Activated CD8-positive, alpha-beta memory T cell treated with anti-CD3 and anti-CD28 coated beads, Interleukin-2, amount 50 U/mL, for 1 hour (primary cell): ENCODE data around the gene DHRS1.
"Not testable (repeated sequence)": the region's sequence is repeated elsewhere in the genome, so short reads cannot be mapped to it uniquely, and the experiment has no call there.

Source experiments
- DNase-seq: peaks from one replicate; pipeline ENCODE4 v3.0.0-alpha.2; 2020; ENCODE audit errors: extremely low read depth

The DHRS1 gene

DNA sequence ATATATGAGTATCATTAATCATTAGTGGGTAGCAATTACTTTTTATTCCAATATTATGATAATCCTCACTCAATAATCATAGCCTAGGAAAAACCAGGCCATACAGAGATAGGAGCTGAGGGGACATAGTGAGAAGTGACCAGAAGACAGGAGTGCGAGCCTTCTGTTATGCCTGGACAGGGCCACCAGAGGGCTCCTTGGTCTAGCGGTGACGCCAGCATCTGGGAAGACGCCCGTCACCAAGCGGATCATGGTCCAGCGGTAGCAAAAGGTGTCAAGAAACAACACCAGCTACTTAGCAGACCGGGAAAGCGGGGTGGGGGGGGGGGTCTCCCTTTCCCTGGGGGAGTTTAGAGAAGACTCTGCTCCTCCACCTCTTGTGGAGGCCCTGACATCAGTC, 28.3 kb upstream of the DHRS1 start:
- not testable (repeated sequence) for DNase-seq

DNA sequence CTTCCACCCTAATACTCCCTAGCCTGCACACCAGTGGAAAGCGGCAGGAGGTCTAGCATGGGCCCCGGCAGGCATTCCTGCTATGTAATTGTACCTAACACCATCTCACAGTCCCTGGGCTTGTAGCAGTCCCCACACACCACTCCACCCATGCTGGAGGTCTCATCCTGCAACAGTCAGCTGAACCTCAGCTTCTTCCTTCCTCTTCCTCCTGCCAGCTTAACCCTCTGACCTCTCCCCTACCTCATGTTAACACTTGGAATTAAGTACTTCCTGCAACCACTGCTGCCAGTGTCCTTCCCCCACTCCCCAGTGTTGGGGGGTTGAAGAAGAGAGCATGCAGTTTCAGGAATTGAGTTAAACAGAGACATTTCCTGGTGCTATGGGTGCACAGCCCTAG, 27.7 kb upstream of the DHRS1 start:
- DNase-seq: no peak

- no peak for DNase-seq
These were observed 26.4 kb upstream of the DHRS1 start for GRCh38 chr14:24325963-24326362.

GRCh38 chr14:24325041-24325530, 25.5 kb upstream of the DHRS1 start:
- no peak for DNase-seq

DNA sequence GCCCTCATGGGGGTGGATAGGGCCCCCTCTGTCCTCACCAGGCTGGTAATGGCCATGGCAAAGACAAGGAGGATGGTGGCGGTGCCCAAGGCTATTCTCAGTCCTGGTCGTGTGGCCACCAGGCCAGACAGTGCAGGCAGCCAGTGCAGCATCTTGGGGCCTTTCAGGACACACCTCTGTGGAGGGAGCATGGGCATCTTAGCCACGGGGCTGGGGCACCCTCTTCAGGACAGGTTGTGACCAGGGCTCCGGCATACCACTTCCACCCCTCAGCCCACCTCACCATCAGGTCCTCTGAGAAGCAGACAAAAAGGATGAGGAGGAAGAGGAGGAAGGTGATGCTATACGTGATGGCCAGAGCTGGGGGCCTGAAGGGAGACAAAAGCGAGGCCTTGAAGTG, 24.4 kb upstream of the DHRS1 start:
- DNase-seq: no peak

- DNase-seq: no peak
These were observed 23.8 kb upstream of the DHRS1 start for GRCh38 chr14:24323341-24323740.

DNA sequence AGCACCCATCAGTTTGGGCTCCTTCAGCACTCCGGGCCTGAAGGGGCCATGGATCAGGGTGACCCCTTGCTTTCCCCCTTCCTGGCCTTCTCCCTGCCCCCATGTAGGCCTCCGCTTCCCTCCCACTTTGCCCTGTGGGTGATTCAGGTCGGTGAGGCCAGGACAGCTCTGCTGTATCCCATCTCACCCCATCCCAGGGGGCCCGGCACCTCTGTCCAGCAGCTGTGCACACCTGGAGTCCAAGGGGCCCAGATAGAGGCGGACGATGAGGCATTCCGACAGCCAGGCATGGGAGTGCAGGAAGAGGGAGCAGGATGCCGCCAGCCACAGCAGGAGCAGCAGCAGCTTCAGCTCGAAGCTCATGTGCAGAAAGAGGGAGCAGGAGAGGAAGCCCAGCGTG, 23.1 kb upstream of the DHRS1 start:
- DNase-seq: no peak

GRCh38 chr14:24321212-24321975, 21.8 kb upstream of the DHRS1 start:
- DNase-seq: no peak

- no peak for DNase-seq
These were observed 17.8 kb upstream of the DHRS1 start for GRCh38 chr14:24317141-24317928.

GRCh38 chr14:24316597-24316950, 17.0 kb upstream of the DHRS1 start:
- DNase-seq: no peak

DNA sequence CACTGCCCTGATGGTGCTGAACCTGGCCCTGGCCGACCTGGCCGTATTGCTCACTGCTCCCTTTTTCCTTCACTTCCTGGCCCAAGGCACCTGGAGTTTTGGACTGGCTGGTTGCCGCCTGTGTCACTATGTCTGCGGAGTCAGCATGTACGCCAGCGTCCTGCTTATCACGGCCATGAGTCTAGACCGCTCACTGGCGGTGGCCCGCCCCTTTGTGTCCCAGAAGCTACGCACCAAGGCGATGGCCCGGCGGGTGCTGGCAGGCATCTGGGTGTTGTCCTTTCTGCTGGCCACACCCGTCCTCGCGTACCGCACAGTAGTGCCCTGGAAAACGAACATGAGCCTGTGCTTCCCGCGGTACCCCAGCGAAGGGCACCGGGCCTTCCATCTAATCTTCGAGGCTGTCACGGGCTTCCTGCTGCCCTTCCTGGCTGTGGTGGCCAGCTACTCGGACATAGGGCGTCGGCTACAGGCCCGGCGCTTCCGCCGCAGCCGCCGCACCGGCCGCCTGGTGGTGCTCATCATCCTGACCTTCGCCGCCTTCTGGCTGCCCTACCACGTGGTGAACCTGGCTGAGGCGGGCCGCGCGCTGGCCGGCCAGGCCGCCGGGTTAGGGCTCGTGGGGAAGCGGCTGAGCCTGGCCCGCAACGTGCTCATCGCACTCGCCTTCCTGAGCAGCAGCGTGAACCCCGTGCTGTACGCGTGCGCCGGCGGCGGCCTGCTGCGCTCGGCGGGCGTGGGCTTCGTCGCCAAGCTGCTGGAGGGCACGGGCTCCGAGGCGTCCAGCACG, 16.4 kb upstream of the DHRS1 start:
- no peak for DNase-seq

DNA sequence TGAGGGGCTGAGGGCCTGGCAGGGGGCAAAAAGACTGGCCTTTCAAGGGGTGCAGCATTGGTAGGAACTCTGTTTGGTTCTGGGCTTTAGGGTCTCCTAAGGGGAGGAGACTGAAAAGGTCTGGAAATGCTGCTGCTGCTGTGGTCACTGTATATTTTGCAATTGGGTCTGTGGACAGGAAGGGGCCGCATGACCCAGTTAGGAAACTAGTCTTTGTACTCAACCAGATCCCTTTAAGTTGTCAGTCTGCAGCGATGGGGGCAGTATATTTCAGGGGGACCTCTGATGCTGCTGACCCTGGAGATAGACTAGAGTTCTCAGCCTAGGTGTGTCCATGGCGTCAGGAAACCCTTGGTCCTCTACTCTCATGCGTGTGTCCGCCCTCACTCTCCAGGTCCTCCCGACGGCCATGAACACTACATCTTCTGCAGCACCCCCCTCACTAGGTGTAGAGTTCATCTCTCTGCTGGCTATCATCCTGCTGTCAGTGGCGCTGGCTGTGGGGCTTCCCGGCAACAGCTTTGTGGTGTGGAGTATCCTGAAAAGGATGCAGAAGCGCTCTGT, 15.7 kb upstream of the DHRS1 start:
- no peak for DNase-seq

- DNase-seq: no peak
These were observed 15.0 kb upstream of the DHRS1 start for GRCh38 chr14:24314377-24315193.

GRCh38 chr14:24313913-24314312, 14.3 kb upstream of the DHRS1 start:
- DNase-seq: no peak

GRCh38 chr14:24312736-24313507, 13.3 kb upstream of the DHRS1 start:
- DNase-seq: no peak

GRCh38 chr14:24311837-24312615, 12.4 kb upstream of the DHRS1 start:
- no peak for DNase-seq

DNA sequence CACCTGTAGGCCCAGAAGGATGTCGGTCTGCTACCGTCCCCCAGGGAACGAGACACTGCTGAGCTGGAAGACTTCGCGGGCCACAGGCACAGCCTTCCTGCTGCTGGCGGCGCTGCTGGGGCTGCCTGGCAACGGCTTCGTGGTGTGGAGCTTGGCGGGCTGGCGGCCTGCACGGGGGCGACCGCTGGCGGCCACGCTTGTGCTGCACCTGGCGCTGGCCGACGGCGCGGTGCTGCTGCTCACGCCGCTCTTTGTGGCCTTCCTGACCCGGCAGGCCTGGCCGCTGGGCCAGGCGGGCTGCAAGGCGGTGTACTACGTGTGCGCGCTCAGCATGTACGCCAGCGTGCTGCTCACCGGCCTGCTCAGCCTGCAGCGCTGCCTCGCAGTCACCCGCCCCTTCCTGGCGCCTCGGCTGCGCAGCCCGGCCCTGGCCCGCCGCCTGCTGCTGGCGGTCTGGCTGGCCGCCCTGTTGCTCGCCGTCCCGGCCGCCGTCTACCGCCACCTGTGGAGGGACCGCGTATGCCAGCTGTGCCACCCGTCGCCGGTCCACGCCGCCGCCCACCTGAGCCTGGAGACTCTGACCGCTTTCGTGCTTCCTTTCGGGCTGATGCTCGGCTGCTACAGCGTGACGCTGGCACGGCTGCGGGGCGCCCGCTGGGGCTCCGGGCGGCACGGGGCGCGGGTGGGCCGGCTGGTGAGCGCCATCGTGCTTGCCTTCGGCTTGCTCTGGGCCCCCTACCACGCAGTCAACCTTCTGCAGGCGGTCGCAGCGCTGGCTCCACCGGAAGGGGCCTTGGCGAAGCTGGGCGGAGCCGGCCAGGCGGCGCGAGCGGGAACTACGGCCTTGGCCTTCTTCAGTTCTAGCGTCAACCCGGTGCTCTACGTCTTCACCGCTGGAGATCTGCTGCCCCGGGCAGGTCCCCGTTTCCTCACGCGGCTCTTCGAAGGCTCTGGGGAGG, 11.3 kb upstream of the DHRS1 start, which contains the start of gene LTB4R:
Gene LTB4R (plus strand): TSS at position 857 of the 959 bp plus-strand sequence. CDS start 4,150 bp downstream, outside the sequence.
- DNase-seq: no peak

GRCh38 chr14:24310265-24310645, 10.7 kb upstream of the DHRS1 start:
- DNase-seq: no peak
